HEK293T (cell line): ENCODE measurements around the gene RNASE9.

Source experiments
- CTCF ChIA-PET: fragments of 350-600 bp; formaldehyde crosslinking; extraction: SDS; loops from one replicate; lab custom pipeline; 2021; ENCODE audit warnings: antibody characterized with exemption, inconsistent platforms; lab: Yijun Ruan, JAX
- POLR2A ChIA-PET: fragments of 350-600 bp; formaldehyde crosslinking; extraction: SDS; loops from one replicate; lab custom pipeline; 2020; ENCODE audit warnings: antibody characterized with exemption, inconsistent platforms; lab: Yijun Ruan, JAX
- DNase-seq: peaks from one replicate; pipeline ENCODE4 v3.0.0; 2012; ENCODE audit warnings: mixed read lengths; ENCODE audit errors: extremely low spot score
- ARNT ChIP-seq: fragments of 450-650 bp; IDR thresholded peaks from 2 replicates; pipeline ENCODE4 v1.6.1; 2017; ENCODE audit warnings: mild to moderate bottlenecking
- BHLHE40 ChIP-seq: fragments of 450-650 bp; IDR thresholded peaks from 2 replicates; pipeline ENCODE4 v1.6.1; 2016; ENCODE audit warnings: mild to moderate bottlenecking, moderate library complexity, borderline replicate concordance
- CTBP1 ChIP-seq: fragments of 450-650 bp; IDR thresholded peaks from 2 replicates; pipeline ENCODE4 v1.6.1; 2016; ENCODE audit warnings: borderline replicate concordance
- ELF4 ChIP-seq: fragments of 450-650 bp; IDR thresholded peaks from 2 replicates; pipeline ENCODE4 v1.6.1; 2017; ENCODE audit warnings: antibody characterized with exemption
- FOXA1 ChIP-seq: fragments of 450-650 bp; IDR thresholded peaks from 2 replicates; pipeline ENCODE4 v1.6.1; 2016; ENCODE audit warnings: mild to moderate bottlenecking
- FOXK2 ChIP-seq: fragments of 450-650 bp; IDR thresholded peaks from 2 replicates; pipeline ENCODE4 v1.6.1; 2016; ENCODE audit warnings: mild to moderate bottlenecking
- FOXM1 ChIP-seq: fragments of 450-650 bp; IDR thresholded peaks from 2 replicates; pipeline ENCODE4 v1.6.1; 2017; ENCODE audit warnings: mild to moderate bottlenecking, borderline replicate concordance
- HDGF ChIP-seq: fragments of 450-650 bp; IDR thresholded peaks from 2 replicates; pipeline ENCODE4 v1.6.1; 2017; ENCODE audit warnings: antibody characterized with exemption, borderline replicate concordance
- L3MBTL2 ChIP-seq: fragments of 450-650 bp; conservative IDR thresholded peaks from 2 replicates; pipeline ENCODE4 v1.6.1; 2016; ENCODE audit warnings: mild to moderate bottlenecking
- LEF1 ChIP-seq: fragments of 450-650 bp; IDR thresholded peaks from 2 replicates; pipeline ENCODE4 v1.6.1; 2017; ENCODE audit warnings: mild to moderate bottlenecking, borderline replicate concordance
- NFRKB ChIP-seq: fragments of 450-650 bp; IDR thresholded peaks from 2 replicates; pipeline ENCODE4 v1.6.1; 2016; ENCODE audit warnings: mild to moderate bottlenecking, moderate library complexity
- PKNOX1 ChIP-seq: fragments of 450-650 bp; IDR thresholded peaks from 2 replicates; pipeline ENCODE4 v1.6.1; 2016
- SP1 ChIP-seq: fragments of 450-650 bp; IDR thresholded peaks from 2 replicates; pipeline ENCODE4 v1.6.1; 2017
- SUZ12 ChIP-seq: fragments of 450-650 bp; IDR thresholded peaks from 2 replicates; pipeline ENCODE4 v1.6.1; 2016; ENCODE audit warnings: mild to moderate bottlenecking
- TARDBP ChIP-seq: fragments of 450-650 bp; IDR thresholded peaks from 2 replicates; pipeline ENCODE4 v1.6.1; 2016
- ZNF384 ChIP-seq: fragments of 450-650 bp; IDR thresholded peaks from 2 replicates; pipeline ENCODE4 v1.6.1; 2016

Gene RNASE9

GRCh38 chr14:20539906-20540305, 20.9 kb downstream of the RNASE9 start:
- POLR2A ChIA-PET = no interaction called here
- CTCF ChIA-PET = interaction anchor here (1.0 kb wide), 1 partner anchor 67 kb away, joined by 5 read pairs; no protein-coding TSS in a partner anchor
- TF ChIP-seq FOXM1 = no peak
- TF ChIP-seq FOXK2 = no peak
- TF ChIP-seq ZNF384 = no peak
- TF ChIP-seq TARDBP = no peak
- TF ChIP-seq HDGF = no peak
- no peak for TF ChIP-seq L3MBTL2
- TF ChIP-seq ELF4 = no peak
- no peak for TF ChIP-seq BHLHE40
- TF ChIP-seq PKNOX1 = no peak
- TF ChIP-seq ARNT = no peak
- no peak for TF ChIP-seq SUZ12
- no peak for TF ChIP-seq SP1
- TF ChIP-seq CTBP1 = no peak
- no peak for TF ChIP-seq FOXA1
- TF ChIP-seq NFRKB = no peak
- TF ChIP-seq LEF1 = no peak
- DNase-seq = no peak

- ChIA-PET POLR2A (interaction anchor here (0.6 kb wide), 1 partner anchor 69 kb away, joined by 3 read pairs; no protein-coding TSS in a partner anchor), CTCF (interaction anchor here (1.0 to 2.3 kb wide), 2 partner anchors 11 to 77 kb away, joined by 6 to 19 read pairs; no protein-coding TSS in a partner anchor)
- TF ChIP-seq LEF1 = no peak
- no peak for TF ChIP-seq FOXM1
- no peak for TF ChIP-seq HDGF
- TF ChIP-seq L3MBTL2 = no peak
- no peak for TF ChIP-seq BHLHE40
- no peak for TF ChIP-seq ELF4
- no peak for TF ChIP-seq ZNF384
- TF ChIP-seq PKNOX1 = no peak
- TF ChIP-seq NFRKB = no peak
- peak; percentile 66 for DNase-seq
Observed at GRCh38 chr14:20530771-20531571, 29.9 kb downstream of the RNASE9 start.

- CTCF ChIA-PET = interaction anchor here (1.0 to 2.3 kb wide), 2 partner anchors 10 to 78 kb away, joined by 6 to 19 read pairs; no protein-coding TSS in a partner anchor
- POLR2A ChIA-PET = no interaction called here
- DNase-seq = no peak
- TF ChIP-seq FOXK2 (no peak), NFRKB (no peak), L3MBTL2 (no peak)
Observed at GRCh38 chr14:20529806-20530205, 31.0 kb downstream of the RNASE9 start.

- no peak for TF ChIP-seq FOXA1
- TF ChIP-seq BHLHE40 = no peak
- no peak for TF ChIP-seq PKNOX1
- TF ChIP-seq TARDBP = no peak
- no peak for TF ChIP-seq L3MBTL2
- no peak for TF ChIP-seq HDGF
- TF ChIP-seq LEF1 = no peak
- TF ChIP-seq NFRKB = no peak
- TF ChIP-seq SP1 = no peak
- TF ChIP-seq CTBP1 = no peak
- TF ChIP-seq FOXM1 = no peak
- DNase-seq = no peak
- POLR2A ChIA-PET = no interaction called here
- CTCF ChIA-PET = no interaction called here
Observed at GRCh38 chr14:20524027-20524426, 36.8 kb downstream of the RNASE9 start.

- POLR2A ChIA-PET = no interaction called here
- no peak for DNase-seq
- CTCF ChIA-PET = no interaction called here
- TF ChIP-seq HDGF (no peak), SP1 (no peak), TARDBP (no peak), L3MBTL2 (no peak), CTBP1 (no peak), LEF1 (no peak)
Observed at GRCh38 chr14:20522332-20522731, 38.5 kb downstream of the RNASE9 start.

GRCh38 chr14:20516921-20517320, 43.9 kb downstream of the RNASE9 start:
- TF ChIP-seq PKNOX1 = no peak
- no peak for TF ChIP-seq FOXM1
- TF ChIP-seq L3MBTL2 = no peak
- no peak for TF ChIP-seq LEF1
- no peak for TF ChIP-seq BHLHE40
- no peak for TF ChIP-seq FOXA1
- TF ChIP-seq CTBP1 = no peak
- TF ChIP-seq TARDBP = no peak
- TF ChIP-seq ARNT = no peak
- no peak for TF ChIP-seq NFRKB
- no peak for TF ChIP-seq ELF4
- TF ChIP-seq FOXK2 = no peak
- no peak for TF ChIP-seq SP1
- TF ChIP-seq HDGF = no peak
- no peak for TF ChIP-seq ZNF384
- TF ChIP-seq SUZ12 = no peak
- no peak for DNase-seq
- POLR2A ChIA-PET = no interaction called here
- CTCF ChIA-PET = no interaction called here
